ENCODE data around the gene PGA5. TPM values are rescaled to one million over a fixed set of nuclear protein-coding genes. Genes with fewer than 3 reads are reported as not detected.

PGA5 gene
- total and polyA plus RNA-seq, 8 donors = 5.9 to 6,178 (median 1,177) TPM

- intact Hi-C loops (cut with DNase I; ENCODE audit: low total_unique reads) = no loop called here
- no peaks in the 10 kb centered on the region for H3K9me3 ChIP-seq
- H3K36me3 ChIP-seq = peaks cover 0 to 15% (median 12%) of the 10 kb centered on the region in 4 donors
- peak overlapping the region in 3 of 5 donors; percentile 28 to 66 (median 47) for H3K27ac ChIP-seq
- peak; percentile 37 to 89 for DNase-seq
- H3K4me1 ChIP-seq = peaks cover 24 to 46% (median 34%) of the 10 kb centered on the region in 4 donors
- peaks cover 0 to 44% (median 19%) of the 10 kb centered on the region in 3 donors for H3K27me3 ChIP-seq
- WGBS, 5 donors = 1 to 5% (median 1%) methylated on average over 18 to 60 of the region's 60 CpGs
- peak overlapping the region; percentile 48 to 69 (median 62) for H3K4me3 ChIP-seq
- TF ChIP-seq POLR2A (IDR thresholded peaks at IDR 0.05) (no peak), EP300 (IDR thresholded peaks at IDR 0.05) (no peak), POLR2AphosphoS5 (IDR thresholded peaks at IDR 0.05) (no peak), CTCF (IDR thresholded peaks at IDR 0.05) (no peak)
Measured at GRCh38 chr11:61293867-61294716, 53.1 kb downstream of the PGA5 start.

GRCh38 chr11:61294717-61295595, 54.0 kb downstream of the PGA5 start, which contains the start of gene VWCE:
TSS of gene VWCE (minus strand) at chr11:61295316. CDS start at chr11:61295037, 279 bp downstream.
- no peaks in the 10 kb centered on the region for H3K9me3 ChIP-seq
- peaks cover 24 to 46% (median 34%) of the 10 kb centered on the region in 4 donors for H3K4me1 ChIP-seq
- DNase-seq = peak; percentile 71 to 92
- peaks cover 0 to 44% (median 19%) of the 10 kb centered on the region in 3 donors for H3K27me3 ChIP-seq
- H3K27ac ChIP-seq = peak within 1 kb of the TSS in 3 of 5 donors; percentile 28 to 66 (median 47)
- H3K4me3 ChIP-seq = peak within 1 kb of the TSS; percentile 48 to 69 (median 62)
- 1 to 5% (median 2%) methylated on average over 31 to 97 of the region's 97 CpGs for WGBS, 5 donors
- H3K36me3 ChIP-seq = peaks cover 8 to 24% (median 20%) of the 10 kb centered on the region in 4 donors
- intact Hi-C loops (cut with DNase I; ENCODE audit: low total_unique reads) = no loop called here
- TF ChIP-seq CTCF (IDR thresholded peaks at IDR 0.05) = peak in 1 of 7 experiments; percentile 9
- TF ChIP-seq POLR2A (IDR thresholded peaks at IDR 0.05) = no peak
- no peak for TF ChIP-seq EP300 (IDR thresholded peaks at IDR 0.05)
- no peak for TF ChIP-seq POLR2AphosphoS5 (IDR thresholded peaks at IDR 0.05)

- WGBS, 5 donors = 45 to 88% (median 57%) methylated on average over 3 to 12 of the region's 12 CpGs
- DNase-seq = peak in 1 of 2 donors; percentile 34
- Histone ChIP-seq H3K27ac (peak overlapping the region in 2 of 5 donors; percentile 28 to 66), H3K4me1 (peaks cover 24 to 46% (median 34%) of the 10 kb centered on the region in 4 donors), H3K36me3 (peaks cover 14 to 30% (median 26%) of the 10 kb centered on the region in 4 donors), H3K9me3 (no peaks in the 10 kb centered on the region), H3K4me3 (peak overlapping the region; percentile 48 to 69 (median 62)), H3K27me3 (peaks cover 0 to 44% (median 19%) of the 10 kb centered on the region in 3 donors)
- intact Hi-C loops (cut with DNase I; ENCODE audit: low total_unique reads) = no loop called here
- TF ChIP-seq EP300 (IDR thresholded peaks at IDR 0.05) (no peak), POLR2AphosphoS5 (IDR thresholded peaks at IDR 0.05) (no peak), POLR2A (IDR thresholded peaks at IDR 0.05) (no peak), CTCF (IDR thresholded peaks at IDR 0.05) (no peak)
Measured at GRCh38 chr11:61295596-61295926, 54.6 kb downstream of the PGA5 start.

- TF ChIP-seq POLR2AphosphoS5 (IDR thresholded peaks at IDR 0.05) = no peak
- no peak for TF ChIP-seq CTCF (IDR thresholded peaks at IDR 0.05)
- no peak for TF ChIP-seq POLR2A (IDR thresholded peaks at IDR 0.05)
- TF ChIP-seq EP300 (IDR thresholded peaks at IDR 0.05) = no peak
- H3K9me3 ChIP-seq = no peaks in the 10 kb centered on the region
- peaks cover 0 to 32% (median 19%) of the 10 kb centered on the region in 3 donors for H3K27me3 ChIP-seq
- 39 to 63% (median 60%) methylated on average over 1 of the region's 1 CpG for WGBS, 5 donors
- no peak overlapping the region for H3K4me3 ChIP-seq
- peaks cover 31 to 48% (median 44%) of the 10 kb centered on the region in 4 donors for H3K36me3 ChIP-seq
- no peak for DNase-seq
- H3K4me1 ChIP-seq = peaks cover 24 to 46% (median 34%) of the 10 kb centered on the region in 4 donors
- intact Hi-C loops (cut with DNase I; ENCODE audit: low total_unique reads) = no loop called here
- peak overlapping the region in 2 of 5 donors; percentile 7 to 9 for H3K27ac ChIP-seq
Measured at GRCh38 chr11:61297341-61297740, 56.4 kb downstream of the PGA5 start.

Measured in stomach (tissue), 9 donors.